ENCODE results near the gene SCYGR6.

Gene SCYGR6

DNA sequence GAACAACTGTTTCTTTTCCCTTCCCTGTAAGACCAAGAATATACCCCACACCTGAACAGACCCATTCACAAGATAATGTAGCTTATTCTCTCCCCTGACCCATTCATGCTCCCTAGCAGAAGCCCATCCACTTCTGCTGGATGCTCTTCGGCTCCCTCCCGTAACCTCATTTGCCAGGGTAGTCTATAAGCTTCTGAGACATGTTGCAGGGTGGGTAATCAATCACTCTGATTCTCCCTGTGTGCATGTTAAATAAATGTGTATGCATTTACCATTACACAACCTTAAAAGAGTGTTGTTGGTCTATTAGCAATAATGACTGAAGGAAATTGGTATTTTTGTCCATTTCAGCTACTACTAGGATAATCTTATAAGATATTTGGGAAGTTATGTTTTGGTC is 8.1 kb downstream of the SCYGR6 start:
- in situ Hi-C loops (cut with HindIII; ENCODE audit: low sequenced_read_pairs): no loop called here

DNA sequence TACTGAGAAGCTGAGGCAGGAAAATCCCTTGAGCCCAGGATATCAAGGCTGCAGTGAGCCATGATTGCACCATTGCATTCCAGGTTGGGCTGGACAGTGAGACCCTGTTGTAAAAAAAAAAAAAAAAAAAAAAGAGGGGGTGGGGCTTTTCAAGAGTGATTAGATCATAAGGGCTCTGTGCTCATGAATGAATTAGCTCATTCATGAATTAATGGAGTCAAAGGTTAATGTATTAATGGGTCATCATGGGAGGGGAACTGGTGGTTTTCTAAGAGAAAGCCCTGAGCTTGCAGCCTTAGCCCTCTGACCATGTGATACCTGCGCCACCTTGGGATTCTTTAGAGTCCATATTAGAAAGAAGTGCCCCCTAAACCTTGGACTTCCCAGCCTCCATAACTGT is 11.3 kb downstream of the SCYGR6 start:
- in situ Hi-C loops (cut with HindIII; ENCODE audit: low sequenced_read_pairs): no loop called here

DNA sequence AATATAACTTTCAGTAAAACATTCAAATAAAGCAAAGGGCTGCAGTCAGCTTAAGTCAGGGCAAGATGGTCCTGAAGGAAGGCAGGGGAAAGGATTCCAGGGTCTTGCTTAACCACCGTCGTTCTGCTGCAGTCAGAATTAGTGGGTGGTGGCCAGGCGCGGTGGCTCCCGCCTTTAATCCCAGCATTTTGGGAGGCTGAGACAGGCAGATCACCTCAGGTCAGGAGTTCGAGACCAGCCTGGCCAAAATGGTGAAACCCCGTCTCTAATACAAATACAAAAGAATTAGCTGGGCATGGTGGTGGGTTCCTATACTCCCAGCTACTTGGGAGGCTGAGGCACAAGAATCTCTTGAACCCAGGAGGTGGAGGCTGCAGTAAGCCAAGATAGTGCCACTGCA is 13.6 kb downstream of the SCYGR6 start:
- in situ Hi-C loops (cut with HindIII; ENCODE audit: low sequenced_read_pairs): no loop called here

DNA sequence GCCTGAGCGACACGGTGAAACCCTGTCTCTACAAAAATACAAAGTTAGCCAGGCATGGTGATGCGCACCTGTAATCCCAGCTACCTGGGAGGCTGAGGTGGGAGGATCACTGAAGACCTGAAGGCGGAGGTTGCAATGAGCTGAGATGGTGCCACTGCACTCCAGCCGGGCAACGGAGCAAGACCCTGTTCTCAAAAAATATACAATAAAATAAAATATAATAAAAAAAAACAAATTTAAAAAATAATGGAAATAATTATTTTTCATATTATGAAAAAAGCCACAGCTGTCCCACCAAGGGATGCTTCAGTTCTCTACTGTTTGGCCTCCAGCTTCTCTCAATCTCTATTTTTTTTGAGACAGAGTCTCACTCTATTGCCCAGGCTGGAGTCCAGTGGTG is 17.2 kb downstream of the SCYGR6 start:
- in situ Hi-C loops (cut with HindIII; ENCODE audit: low sequenced_read_pairs): no loop called here

DNA sequence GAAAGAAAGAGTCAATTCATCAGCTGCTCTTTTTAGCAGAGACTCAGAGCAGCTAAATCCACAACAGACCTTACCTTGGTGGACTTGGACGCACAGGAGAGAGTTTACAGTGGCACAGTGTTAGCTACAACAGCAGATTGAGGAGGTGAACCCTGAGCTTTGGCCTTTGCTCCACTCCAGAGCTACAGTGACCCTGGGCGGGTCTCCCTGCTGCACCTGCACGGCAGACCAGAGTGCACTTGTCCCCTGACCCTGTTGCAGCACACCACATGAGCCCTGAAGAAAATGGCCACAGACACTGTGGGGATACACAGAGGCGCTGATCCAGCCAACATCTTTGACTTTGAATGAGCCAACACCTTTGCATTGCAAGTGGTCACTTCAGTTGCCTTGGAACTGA is 17.7 kb downstream of the SCYGR6 start:
- in situ Hi-C loops (cut with HindIII; ENCODE audit: low sequenced_read_pairs): no loop called here

DNA sequence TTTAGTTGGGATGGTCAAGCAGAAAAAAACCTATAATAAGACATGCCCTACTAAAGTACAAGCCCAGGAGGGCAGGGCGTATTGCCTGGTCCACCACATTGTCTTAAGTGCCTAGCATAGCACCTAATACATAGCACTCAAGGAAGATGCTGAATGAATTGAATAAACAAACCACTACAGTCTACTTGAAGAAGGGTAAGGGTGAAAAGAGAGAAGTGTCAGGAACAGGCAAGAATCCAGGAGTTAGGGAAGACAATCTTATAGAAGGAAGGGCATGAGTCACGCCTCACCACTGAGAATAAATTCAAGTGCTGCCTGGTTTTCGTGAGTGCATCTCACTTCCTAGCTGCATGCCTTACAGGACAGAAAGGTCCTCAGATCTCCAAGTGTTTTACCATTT is 20.6 kb downstream of the SCYGR6 start:
- in situ Hi-C loops (cut with HindIII; ENCODE audit: low sequenced_read_pairs): no loop called here

DNA sequence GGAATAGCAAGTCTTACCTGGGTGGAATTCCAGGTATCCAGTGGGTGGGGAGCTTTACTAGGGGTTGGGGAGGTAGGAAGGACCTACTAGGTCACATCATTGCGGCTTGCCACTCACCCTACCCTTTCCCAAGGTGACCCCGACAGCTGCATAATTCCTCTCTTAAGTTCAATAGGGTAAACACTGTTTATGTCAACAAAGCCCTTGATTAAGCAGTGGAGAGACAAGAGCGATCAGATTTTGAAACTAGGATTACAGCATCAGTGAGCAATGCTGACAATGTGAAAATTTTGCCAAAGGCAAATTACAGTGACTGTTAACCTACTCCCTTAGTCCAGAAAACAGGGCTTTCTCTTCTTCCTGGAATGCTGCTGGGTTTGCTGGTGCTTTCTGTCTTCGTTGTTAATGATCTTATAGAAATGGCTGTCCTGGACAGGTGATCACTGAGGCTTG is 21.3 kb downstream of the SCYGR6 start:
- in situ Hi-C loops (cut with HindIII; ENCODE audit: low sequenced_read_pairs): no loop called here

DNA sequence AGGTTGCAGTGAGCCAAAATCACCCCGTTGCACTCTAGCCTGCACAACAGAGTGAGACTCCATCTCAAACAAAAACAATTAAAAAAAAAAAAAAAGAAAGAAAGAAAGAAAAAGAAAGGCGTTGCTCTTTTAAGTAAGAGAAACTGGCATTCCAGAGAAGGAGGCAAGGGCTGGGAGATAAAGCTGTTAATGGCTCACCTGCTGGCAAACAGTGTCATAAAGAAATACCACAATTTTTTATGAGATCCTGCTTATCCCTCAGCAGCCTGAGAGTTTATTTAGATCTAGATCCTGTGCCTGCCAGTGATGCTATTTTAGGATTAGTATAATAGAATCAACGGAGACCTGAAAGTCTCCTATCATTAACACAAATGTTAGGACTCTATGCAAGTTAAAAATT is 23.0 kb downstream of the SCYGR6 start:
- in situ Hi-C loops (cut with HindIII; ENCODE audit: low sequenced_read_pairs): no loop called here

DNA sequence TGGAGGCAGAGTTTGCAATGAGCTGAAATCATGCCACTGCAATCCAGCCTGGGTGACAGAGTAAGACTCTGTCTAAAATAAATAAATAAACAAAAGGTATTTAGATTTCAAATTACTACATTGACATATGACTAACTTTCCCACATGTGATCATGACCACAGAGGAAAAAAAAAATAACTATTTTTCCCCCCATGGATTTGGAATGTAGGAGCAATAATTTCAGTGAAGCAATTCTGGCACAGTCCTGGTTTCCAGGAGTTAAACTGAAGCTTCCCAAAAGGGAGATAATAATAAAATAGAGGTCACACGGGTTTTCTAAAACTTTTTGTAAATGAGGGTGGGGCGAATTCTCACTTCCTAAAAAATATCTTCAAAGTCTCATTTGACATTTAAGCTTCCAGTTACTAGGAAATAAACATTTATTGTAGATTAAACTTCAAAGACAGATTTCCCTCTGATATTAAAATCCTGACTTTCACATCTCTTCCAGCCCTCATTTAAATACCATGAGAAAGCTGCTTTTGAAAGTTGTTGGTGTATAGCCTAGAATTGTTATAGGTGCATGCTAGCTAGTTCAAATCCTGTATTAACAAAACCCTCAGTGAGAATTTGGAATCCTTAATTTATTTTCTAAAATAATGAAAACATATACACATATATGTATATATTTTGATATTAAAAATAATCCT is 27.4 kb downstream of the SCYGR6 start:
- in situ Hi-C loops (cut with HindIII; ENCODE audit: low sequenced_read_pairs): no loop called here

DNA sequence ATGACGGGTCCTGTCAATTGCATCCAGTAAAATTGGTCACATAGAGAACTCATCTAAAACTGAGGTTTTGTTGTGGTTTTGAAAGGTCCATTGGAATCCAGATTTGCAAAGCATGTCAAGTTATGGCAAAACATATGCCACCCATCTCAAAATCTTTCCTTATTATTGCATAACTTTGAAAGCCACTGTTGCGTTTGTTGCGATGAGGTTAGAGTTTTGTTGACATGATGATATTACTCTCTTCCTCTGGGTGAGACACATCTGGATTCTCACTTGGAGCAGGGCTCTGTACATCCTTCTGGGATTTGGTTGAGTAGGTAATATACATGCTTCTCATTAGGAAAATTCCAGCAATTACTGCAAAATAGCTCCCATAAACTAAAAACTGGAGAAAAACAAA is 37.4 kb downstream of the SCYGR6 start:
- in situ Hi-C loops (cut with HindIII; ENCODE audit: low sequenced_read_pairs): no loop called here

DNA sequence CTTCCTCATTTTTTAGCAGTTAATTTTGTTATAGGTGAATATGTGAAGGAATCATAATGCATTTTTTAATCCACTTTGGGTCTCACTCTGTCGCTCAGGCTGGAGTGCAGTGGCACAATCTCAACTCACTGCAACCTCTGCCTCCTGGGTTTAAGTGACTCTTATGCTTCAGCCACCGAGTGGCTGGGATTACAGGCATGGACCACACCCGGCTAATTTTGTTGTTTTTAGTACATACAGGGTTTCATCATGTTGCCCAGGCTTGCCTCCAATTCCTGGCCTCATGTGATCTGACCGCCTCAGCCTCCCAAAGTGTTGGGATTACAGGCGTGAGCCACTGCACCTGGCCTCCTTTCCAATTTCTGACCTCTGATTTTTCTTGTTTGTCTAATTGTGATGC is 40.3 kb downstream of the SCYGR6 start:
- in situ Hi-C loops (cut with HindIII; ENCODE audit: low sequenced_read_pairs): no loop called here

DNA sequence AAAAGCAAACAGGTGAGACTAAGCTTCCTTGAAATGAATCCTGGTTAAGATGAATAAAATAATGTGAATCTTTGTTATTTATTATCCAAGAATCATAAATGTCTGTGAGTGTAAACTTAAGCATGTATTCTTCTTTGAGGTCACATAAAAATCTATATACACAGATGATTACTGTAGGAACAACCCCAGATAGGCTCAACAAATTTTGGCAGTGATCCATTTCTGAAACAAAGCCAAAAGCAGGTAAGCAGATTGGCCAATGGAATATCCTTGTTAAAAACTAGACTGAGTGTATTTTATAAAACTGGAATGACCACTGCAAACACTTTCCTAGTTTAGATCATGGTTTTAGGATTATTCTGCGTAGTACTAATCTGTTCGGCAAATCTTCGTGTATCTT is 46.6 kb downstream of the SCYGR6 start:
- in situ Hi-C loops (cut with HindIII; ENCODE audit: low sequenced_read_pairs): no loop called here

DNA sequence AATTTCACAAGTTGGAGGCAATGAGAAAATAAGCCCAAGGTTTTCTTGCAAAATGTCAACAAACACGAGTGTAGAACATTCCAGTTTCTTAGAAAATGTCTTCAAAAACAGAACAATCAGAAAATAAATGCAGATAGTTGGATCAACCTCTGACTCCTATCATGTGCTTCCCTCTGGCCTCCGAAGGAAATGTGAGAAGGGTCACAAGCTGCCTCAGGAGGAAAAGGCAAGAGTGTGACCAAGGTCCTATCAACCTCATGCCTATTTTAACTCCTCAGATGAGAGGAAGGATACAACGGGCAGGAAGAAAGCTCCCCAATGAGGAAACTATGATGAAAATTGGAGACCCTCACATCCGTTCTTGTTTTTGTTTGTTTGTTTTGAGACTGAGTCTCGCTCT is 50.1 kb downstream of the SCYGR6 start:
- in situ Hi-C loops (cut with HindIII; ENCODE audit: low sequenced_read_pairs): no loop called here

All from DLD1 (cell line).